PC-3 (cell line): Measurements from ENCODE around the gene UNC5C.

Experiments
- EZH2phosphoT487 ChIP-seq: fragments of 300-600 bp; sonication (generic); IDR thresholded peaks from 2 replicates; pipeline ENCODE4 v1.6.1; 2018; ENCODE audit warnings: mild to moderate bottlenecking, antibody characterized with exemption, low read length, borderline replicate concordance
- TF ChIP-seq, protein P1 (sequence below): fragments of 300-600 bp; sonication (generic); conservative IDR thresholded peaks from 2 replicates; pipeline ENCODE4 v1.5.1; 2017; ENCODE audit warnings: antibody characterized with exemption, low read depth, mild to moderate bottlenecking, low read length

DNA sequence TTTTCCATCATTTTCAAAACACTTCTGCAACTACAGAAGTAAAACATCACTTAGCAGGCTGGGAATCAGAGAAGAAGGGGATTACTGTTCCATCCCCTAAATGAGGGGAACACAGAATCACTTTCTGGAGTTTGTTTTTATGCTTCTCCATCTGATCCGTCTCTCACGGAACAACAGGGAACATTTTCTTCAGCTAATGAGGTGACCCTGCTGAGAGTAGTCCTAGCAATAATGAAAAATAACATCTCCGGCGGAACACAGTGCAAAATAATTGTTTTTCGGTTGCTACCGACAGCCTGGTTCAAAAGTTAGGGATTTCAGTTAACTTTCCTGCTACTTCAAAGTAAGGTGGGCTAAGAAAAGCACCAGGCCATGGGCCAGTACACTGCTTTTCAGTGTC, 322.9 kb downstream of the UNC5C start:
- TF ChIP-seq, protein P1, sequence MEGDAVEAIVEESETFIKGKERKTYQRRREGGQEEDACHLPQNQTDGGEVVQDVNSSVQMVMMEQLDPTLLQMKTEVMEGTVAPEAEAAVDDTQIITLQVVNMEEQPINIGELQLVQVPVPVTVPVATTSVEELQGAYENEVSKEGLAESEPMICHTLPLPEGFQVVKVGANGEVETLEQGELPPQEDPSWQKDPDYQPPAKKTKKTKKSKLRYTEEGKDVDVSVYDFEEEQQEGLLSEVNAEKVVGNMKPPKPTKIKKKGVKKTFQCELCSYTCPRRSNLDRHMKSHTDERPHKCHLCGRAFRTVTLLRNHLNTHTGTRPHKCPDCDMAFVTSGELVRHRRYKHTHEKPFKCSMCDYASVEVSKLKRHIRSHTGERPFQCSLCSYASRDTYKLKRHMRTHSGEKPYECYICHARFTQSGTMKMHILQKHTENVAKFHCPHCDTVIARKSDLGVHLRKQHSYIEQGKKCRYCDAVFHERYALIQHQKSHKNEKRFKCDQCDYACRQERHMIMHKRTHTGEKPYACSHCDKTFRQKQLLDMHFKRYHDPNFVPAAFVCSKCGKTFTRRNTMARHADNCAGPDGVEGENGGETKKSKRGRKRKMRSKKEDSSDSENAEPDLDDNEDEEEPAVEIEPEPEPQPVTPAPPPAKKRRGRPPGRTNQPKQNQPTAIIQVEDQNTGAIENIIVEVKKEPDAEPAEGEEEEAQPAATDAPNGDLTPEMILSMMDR: no peak
- TF ChIP-seq EZH2phosphoT487: no peak
